ENCODE results near the gene GRM1.

GRM1 gene

DNA sequence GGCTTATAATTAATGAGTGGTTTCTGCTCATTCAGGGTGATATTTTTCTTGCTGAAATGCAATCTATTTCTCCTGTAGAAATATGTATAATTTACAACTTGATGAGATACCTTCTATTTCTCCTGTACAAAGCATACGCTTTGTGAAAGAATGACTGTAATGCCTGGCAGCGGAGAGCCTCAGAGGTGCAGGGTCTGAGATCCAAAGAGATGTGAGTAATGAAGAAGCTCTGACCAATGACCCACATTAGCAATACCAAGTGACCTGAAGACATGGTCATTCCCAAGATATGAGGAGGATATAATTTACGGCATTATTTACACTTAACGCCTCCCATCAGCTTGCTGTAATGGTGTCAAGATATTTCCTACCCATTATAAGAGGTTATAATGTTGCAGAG, 416.4 kb downstream of the GRM1 start:
- H3K27ac ChIP-seq: no peak overlapping the region
- TF ChIP-seq, protein P1, sequence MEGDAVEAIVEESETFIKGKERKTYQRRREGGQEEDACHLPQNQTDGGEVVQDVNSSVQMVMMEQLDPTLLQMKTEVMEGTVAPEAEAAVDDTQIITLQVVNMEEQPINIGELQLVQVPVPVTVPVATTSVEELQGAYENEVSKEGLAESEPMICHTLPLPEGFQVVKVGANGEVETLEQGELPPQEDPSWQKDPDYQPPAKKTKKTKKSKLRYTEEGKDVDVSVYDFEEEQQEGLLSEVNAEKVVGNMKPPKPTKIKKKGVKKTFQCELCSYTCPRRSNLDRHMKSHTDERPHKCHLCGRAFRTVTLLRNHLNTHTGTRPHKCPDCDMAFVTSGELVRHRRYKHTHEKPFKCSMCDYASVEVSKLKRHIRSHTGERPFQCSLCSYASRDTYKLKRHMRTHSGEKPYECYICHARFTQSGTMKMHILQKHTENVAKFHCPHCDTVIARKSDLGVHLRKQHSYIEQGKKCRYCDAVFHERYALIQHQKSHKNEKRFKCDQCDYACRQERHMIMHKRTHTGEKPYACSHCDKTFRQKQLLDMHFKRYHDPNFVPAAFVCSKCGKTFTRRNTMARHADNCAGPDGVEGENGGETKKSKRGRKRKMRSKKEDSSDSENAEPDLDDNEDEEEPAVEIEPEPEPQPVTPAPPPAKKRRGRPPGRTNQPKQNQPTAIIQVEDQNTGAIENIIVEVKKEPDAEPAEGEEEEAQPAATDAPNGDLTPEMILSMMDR (conservative IDR thresholded peaks at IDR 0.05): no peak

DNA sequence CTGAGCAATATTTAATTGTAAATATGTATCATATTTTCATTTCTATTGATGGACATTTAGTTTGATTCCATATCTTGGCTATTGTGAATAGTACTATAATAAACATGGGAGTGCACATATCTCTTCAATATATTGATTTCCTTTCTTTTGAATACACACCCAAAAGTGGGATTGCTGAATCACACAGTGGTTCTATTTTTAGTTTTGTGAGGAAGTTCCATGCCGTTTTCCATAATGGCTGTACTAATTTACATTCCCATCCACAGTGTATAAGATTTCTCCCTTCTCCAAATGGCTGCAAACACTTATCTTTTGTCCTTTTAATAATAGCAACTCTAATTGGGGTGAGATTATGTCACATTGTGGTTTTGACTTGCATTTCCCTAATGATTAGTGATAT, 428.0 kb downstream of the GRM1 start:
- H3K27ac ChIP-seq: no peak overlapping the region
- TF ChIP-seq, protein P1 (conservative IDR thresholded peaks at IDR 0.05): no peak

DNA sequence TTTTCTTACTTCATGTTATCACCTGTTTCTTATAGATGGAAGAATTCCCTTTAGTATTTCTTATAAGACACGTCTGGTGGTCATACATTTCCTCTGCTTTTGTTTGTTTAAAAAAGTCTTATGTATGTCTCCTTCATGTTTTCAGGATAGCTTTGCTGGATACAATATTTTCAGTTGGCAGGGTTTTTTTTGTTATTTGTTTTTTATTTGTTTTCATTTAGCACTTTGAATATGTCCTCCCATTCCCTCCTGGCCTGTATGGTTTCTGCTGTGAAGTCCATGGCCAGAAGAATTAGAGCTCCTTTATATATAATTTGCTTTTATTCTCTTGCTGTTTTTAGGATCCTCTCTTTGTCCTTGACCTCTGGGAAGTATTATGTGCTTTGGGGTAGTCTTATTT, 432.1 kb downstream of the GRM1 start:
- H3K27ac ChIP-seq: no peak overlapping the region
- TF ChIP-seq, protein P1 (conservative IDR thresholded peaks at IDR 0.05): no peak

DNA sequence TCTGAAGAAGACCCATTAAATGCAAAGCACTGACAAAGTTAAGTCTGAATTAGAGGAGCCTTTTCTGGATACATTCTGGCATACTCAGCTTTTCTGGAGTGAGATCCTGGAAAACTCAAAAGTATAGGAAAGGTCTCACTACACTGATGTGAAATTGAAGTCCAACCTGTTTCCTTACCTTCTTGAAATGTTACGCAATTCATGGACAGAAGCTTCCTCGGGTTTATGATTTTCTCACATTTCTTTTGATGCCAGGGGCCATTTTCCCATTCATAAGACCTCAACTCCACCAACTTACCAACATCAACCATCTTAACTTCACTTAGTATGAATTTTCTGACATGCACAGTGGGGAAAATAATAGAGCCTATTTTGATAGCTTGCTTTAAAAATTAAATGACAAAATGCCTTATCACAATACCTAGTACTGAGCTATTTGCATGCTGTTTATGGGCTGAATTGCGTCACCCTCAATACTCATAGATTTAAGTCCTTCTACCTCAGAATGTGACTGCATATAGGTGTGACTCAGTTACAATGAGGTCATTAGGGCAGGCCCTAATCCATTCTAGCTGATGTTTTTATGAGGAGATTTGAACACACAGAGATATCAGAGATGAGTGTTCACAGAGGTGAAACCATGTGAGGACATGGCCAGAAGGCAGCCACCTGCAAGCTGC, 441.4 kb downstream of the GRM1 start:
- TF ChIP-seq, protein P1 (conservative IDR thresholded peaks at IDR 0.05): no peak
- no peak overlapping the region for H3K27ac ChIP-seq

DNA sequence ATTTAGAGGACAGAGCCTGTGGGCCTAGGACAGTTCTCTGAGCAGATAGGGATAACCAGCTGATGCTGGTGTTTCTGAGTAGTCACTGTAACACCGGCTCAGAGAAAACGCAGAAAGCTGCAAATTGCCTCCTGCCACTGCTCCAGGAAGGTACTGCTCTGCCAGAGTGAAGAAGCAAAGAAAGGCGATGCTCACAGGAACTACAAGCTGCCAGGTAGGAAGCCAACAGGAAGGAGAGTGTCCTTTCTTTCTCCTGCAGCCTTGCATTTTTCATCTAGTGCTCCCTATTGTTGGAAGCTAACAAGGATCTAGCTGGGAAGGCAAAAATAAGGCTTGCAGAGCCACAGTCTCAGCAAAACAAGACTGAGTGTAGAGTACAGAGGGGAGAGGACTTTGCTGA, 444.1 kb downstream of the GRM1 start:
- TF ChIP-seq, protein P1 (conservative IDR thresholded peaks at IDR 0.05): no peak
- no peak overlapping the region for H3K27ac ChIP-seq

GRCh38 chr6:146481527-146481926, 452.7 kb downstream of the GRM1 start:
- no peak overlapping the region for H3K27ac ChIP-seq
- TF ChIP-seq, protein P1 (conservative IDR thresholded peaks at IDR 0.05): no peak

- TF ChIP-seq, protein P1 (conservative IDR thresholded peaks at IDR 0.05): no peak
- no peak overlapping the region for H3K27ac ChIP-seq
Measured at GRCh38 chr6:146484411-146484810, 455.5 kb downstream of the GRM1 start.
